ENCODE results near the gene ESPNL.
"Not testable (repeated sequence)": the region's sequence is repeated elsewhere in the genome, so short reads cannot be mapped to it uniquely, and the experiment has no call there.

Gene ESPNL

GRCh38 chr2:238100049-238100820 lies at the start of gene ESPNL:
TSS of gene ESPNL (plus strand) at chr2:238100340. CDS start at chr2:238100420, 80 bp downstream.
- no peak for DNase-seq

GRCh38 chr2:238053191-238053776 lies 46.9 kb upstream of the ESPNL start:
- DNase-seq, result no peak

DNA sequence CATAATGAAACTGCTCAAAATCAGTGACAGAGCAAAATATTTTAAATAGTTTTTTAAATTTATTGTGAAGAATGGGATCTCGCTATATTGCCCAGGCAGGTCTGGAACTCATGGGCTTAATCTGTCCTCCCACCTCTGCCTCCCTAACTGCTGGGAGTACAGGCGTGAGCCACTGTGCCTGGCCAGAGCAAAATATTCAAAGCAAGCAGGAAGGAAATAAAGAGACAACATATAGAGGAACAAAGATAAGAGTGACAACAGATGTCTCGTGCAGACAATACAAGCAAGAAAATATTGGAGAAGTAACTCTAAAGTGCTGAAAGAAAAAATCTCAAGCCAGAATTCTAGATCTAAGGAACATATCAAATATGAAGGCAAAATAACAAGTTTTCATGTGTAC lies 44.3 kb upstream of the ESPNL start:
- DNase-seq, result no peak

DNA sequence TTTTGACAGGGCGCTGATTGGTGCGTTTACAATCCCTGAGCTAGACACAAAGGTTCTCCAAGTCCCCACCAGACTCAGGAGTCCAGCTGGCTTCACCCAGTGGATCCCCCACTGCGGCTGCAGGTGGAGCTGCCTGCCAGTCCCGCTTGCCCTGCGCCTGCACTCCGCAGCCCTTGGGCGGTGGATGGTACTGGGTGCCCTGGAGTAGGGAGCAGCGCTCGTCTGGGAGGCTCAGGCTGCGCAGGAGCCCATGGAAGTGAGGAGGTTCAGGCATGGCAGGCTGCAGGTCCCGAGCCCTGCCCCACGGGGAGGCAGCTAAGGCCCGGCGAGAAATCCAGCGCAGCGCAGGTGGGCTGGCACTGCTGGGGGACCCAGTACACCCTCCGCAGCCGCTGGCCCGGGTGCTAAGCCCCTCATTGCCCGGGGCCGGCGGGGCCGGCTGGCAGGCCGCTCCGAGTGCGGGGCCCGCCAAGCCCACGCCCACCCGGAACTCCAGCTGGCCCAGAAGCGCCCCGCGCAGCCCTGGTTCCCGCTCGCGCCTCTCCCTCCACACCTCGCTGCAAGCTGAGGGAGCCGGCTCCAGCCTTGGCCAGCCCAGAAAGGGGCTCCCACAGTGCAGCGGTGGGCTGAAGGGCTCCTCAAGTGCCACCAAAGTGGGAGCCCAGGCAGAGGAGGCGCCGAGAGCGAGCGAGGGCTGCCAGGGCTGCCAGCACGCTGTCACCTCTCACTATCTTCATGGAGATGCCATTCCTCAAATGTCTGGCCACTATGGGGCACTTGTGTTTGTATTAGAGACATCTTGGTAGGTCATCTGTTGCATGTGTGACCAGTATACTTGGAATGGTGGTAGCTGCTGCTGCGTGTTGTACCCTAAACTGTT lies 42.2 kb upstream of the ESPNL start:
- DNase-seq, result not testable (repeated sequence)

- no peak for DNase-seq
Measured at GRCh38 chr2:238059505-238059904, 40.6 kb upstream of the ESPNL start.

DNA sequence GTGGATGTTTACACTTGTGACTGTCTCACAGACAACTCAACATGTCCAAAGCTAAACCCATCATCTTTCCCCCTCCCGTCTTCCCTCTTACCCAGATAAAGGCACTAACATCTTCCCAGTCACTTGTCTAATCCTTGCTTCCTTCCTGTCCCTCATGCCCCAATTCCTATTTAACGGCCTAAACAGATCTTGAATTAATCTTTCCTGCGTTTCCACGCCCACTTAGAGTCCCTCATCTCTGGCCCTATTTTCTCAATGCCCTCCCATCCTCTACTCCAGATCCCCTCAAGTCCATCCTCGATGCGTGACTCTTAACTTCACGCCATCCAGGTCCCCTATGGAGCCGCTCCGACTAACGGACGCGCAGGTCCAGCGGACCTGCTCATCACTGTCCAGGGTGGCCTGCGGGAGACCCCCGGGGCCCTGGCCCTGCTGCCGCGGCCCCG lies 40.0 kb upstream of the ESPNL start:
- DNase-seq, result no peak

- DNase-seq, result peak; percentile 93
Measured at GRCh38 chr2:238060542-238061314, 39.4 kb upstream of the ESPNL start, which contains the start of gene SCLY. TSS of gene SCLY (plus strand) at chr2:238061001. CDS start at chr2:238061055, 54 bp downstream.

DNA sequence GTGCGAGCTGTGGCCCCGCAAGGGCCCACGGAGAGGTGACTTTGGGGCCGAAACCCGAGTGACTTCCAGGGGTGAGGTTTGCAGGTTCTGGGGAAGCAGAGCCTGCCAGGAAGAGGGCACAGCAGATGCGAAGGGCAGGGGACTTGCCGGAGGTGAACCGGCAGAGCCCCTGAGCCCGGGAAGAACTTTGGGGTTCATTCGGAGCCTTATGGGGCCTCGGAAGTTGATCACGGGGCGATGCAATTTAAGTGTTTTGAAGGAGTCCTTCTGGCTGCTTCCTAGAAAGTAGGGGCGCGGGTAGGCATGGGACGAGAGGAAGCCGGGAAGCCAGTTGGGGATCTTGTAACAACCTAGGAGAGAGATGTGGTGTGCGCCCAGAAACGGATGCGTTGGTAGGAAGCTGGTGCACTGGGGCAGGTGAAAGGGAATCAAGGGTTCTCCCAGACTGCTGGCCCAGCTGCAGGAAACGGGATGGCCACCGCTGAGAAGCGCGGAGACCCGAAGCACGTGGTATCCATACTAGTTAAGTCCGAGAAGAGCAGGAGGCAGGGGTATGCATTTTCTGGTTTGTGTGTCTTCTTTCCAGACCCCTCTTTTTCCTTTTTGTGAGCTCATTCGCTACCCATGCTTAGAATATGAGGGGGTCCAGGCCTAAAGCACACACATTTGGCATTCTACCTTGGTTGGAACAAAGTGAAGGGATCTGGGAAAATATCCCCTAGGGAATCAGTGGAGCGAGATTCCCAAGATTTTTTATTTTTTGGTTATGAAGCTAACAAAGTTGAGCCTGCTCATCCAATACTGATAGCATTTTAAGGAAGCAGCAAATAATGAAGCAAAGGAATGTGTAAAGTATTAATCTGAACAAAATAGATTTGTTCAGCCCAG lies 38.6 kb upstream of the ESPNL start:
- no peak for DNase-seq

- no peak for DNase-seq
Measured at GRCh38 chr2:238063414-238064189, 36.5 kb upstream of the ESPNL start.

DNA sequence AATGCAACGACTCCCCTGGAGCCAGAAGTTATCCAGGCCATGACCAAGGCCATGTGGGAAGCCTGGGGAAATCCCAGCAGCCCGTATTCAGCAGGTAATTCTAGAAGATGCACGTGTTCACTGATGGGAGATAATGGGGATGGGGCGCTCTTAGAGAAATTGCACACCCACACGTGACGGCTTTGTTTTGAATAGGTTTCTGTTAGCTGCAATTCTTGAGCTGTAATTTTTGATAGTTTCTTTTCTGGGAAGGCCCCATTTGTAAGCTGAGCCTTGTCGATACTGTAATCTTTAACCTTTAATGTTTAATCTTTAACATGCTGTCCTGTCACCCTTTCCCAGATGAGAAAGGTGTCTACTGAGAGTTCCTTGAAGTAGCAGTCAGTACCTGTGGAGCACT lies 35.8 kb upstream of the ESPNL start:
- no peak for DNase-seq

DNA sequence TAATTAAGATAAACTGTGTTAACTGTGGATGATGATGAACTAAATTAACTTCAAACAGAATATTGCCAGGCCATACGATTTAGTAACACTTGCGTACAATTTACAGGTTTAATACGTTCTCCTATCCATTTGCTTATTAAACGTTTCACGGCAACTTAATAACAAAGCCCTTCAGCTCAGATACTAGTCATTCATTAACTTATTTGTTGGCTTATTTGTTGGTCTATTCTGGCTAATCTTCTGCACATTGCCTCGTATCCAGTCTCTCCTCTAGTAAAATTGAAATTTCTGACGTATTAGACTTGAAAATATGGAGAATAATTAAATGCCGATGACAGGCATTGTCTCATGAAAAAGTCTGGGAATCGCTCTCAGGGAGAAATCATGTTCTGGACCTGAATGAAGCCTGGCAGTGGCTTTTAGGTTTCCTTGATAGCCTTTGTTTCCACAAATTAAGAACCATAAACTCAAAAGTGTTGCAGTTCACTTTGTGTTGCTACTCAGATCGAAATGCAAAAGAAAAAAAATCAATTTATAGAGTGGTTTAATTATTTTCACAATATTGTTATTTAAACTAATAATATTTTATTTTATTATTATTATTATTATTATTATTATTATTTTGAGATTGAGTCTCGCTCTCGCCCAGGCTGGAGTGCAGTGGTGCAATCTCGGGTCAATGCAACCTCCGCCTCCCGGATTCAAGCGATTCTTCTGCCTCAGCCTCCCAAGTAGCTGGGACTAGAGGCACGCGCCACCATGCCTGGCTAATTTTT lies 34.9 kb upstream of the ESPNL start:
- DNase-seq, result no peak

- DNase-seq, result no peak
Measured at GRCh38 chr2:238066218-238066617, 33.9 kb upstream of the ESPNL start.

- DNase-seq, result not testable (repeated sequence)
Measured at GRCh38 chr2:238066718-238067117, 33.4 kb upstream of the ESPNL start.

DNA sequence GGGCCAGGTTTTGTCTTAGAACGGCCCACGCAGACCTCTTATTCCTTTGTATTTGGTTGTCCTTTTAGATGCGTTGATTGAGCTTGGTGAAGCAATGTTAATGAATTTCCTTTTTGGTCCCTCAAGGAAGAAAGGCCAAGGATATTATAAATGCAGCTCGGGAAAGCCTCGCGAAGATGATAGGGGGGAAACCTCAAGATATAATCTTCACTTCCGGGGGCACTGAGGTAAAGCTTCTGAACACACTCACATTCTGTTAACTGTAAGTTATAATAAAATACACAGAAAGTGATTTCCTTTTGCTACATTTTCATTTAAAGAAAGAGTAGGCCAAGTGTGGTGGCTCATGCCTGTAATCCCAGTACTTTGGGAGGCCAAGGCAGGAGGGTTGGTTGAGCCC lies 32.2 kb upstream of the ESPNL start:
- DNase-seq, result no peak

- no peak for DNase-seq
Measured at GRCh38 chr2:238069021-238069709, 31.0 kb upstream of the ESPNL start.

DNA sequence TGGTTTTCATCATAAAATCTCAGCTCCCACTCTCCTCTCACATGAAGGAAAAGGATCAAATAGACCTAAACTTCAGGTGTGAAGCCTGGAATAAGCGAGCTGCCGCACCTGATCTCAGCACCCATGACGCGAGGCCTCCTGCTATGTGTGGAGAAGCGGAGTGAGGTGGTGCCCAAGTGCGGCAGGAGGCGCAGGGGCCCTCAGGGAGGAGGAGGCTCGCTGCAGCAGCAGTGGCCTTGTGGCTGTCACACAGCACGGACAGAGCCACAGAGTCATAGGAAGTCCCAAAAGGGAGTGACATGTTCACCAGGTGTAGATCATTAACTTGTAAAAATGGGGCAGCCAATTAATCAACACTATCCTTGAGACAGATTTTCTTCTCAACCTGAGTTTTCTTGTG lies 30.3 kb upstream of the ESPNL start:
- no peak for DNase-seq

DNA sequence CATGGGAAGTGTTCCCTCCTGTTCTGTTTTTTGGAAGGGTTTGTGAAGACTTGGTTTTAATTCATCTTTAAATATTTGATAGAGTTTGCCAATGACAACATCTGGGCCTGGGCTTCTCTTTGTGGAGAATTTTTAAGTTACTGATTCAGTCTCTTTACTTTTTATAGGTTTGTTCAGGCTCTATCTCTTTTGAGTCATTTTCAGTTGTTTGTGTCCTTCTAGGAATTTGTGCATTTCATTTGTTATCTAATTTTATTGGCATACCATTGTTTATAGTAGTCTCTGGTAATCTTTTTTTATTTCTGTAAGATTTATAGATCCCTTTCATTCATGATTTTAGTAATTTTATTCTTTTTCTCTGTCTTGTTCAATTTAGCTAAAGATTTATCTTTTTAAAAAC lies 24.7 kb upstream of the ESPNL start:
- DNase-seq, result no peak

DNA sequence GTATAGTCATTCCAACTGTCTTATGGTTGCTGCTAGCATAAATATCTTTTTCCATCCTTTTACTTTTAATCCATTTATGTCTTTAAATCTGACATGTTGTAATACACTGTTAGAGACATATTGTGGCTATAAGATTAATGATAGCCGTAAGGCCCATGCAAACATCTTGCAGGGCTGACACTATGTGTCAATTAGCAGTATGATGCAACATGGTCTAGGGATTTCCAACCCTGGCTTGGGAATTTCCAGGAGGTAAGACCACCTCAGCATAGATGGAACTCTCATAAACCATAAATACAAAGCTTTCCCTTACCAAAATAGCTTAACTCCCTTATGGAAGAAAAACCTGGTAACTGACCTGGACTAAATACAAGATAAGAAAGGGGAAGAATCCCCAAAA lies 22.8 kb upstream of the ESPNL start:
- DNase-seq, result no peak

DNA sequence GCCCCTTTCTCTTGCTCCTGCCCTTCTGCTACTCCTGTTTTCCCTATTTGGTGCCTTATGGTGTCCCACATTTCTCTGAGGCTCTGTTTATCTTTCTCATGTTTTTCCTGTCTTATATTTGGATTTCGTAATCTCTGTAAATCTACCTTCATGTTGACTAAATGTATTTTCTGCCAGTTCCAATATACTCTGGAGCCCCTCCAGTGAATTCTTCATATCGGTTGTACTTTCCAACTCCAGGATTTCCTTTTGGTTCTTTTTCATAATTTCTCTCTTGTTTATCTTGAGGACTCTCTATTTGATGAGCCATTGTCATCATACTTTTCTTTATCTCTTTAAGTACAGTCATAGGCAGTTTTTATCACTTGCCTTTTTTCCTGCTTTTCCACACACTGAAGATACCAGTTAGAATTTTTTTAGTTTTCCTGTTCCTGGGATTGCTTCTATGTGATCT lies 20.2 kb upstream of the ESPNL start:
- no peak for DNase-seq

Measured in NCI-H1092 (cell line).